H9 (cell line): Measurements from ENCODE around the gene GPC6. TPM values are rescaled to one million over a fixed set of nuclear protein-coding genes. Genes with fewer than 3 reads are reported as not detected.

Experiments used
- DNase-seq: peaks from one replicate; pipeline ENCODE4 v3.0.0-alpha.2; 2017
- H2AFZ ChIP-seq: one replicate; pipeline ENCODE4 v1.6.1; 2013; ENCODE audit warnings: mild to moderate bottlenecking, low read length, control low read depth, moderate library complexity
- H2AK5ac ChIP-seq: 2 replicates; pipeline ENCODE4 v1.6.1; 2013; ENCODE audit warnings: low read length, control low read depth, mixed read lengths; ENCODE audit not compliant: insufficient read length
- H2BK120ac ChIP-seq: one replicate; pipeline ENCODE4 v1.6.1; 2013; ENCODE audit warnings: low read depth, mild to moderate bottlenecking, low read length, control low read depth, inconsistent platforms; ENCODE audit not compliant: poor library complexity, severe bottlenecking
- H2BK12ac ChIP-seq: 2 replicates; pipeline ENCODE4 v1.6.1; 2013; ENCODE audit warnings: low read length, control low read depth, mixed read lengths, low read depth; ENCODE audit not compliant: insufficient read length
- H2BK15ac ChIP-seq: 2 replicates; pipeline ENCODE4 v1.6.1; 2013; ENCODE audit warnings: low read depth, low read length, control low read depth
- H2BK20ac ChIP-seq: one replicate; pipeline ENCODE4 v1.6.1; 2013; ENCODE audit warnings: low read depth, mild to moderate bottlenecking, low read length, control low read depth, inconsistent platforms; ENCODE audit not compliant: poor library complexity, severe bottlenecking
- H2BK5ac ChIP-seq: 2 replicates; pipeline ENCODE4 v1.6.1; 2013; ENCODE audit warnings: low read length, control low read depth, mixed read lengths; ENCODE audit not compliant: insufficient read length
- H3K14ac ChIP-seq: 2 replicates; pipeline ENCODE4 v1.6.1; 2013; ENCODE audit warnings: low read length, control low read depth; ENCODE audit not compliant: insufficient read depth
- H3K18ac ChIP-seq: 2 replicates; pipeline ENCODE4 v1.6.1; 2013; ENCODE audit warnings: low read depth, mild to moderate bottlenecking, mixed read lengths, low read length, control low read depth; ENCODE audit not compliant: insufficient read length
- H3K23ac ChIP-seq: 2 replicates; pipeline ENCODE4 v1.6.1; 2013; ENCODE audit warnings: low read length, control low read depth, mixed read lengths, low read depth; ENCODE audit not compliant: insufficient read length
- H3K23me2 ChIP-seq: 2 replicates; pipeline ENCODE4 v1.6.1; 2013; ENCODE audit warnings: low read depth, mild to moderate bottlenecking, mixed read lengths, low read length, control low read depth; ENCODE audit not compliant: insufficient read length, poor library complexity, severe bottlenecking
- H3K27ac ChIP-seq: 2 replicates; pipeline ENCODE4 v1.5.1; 2013; ENCODE audit warnings: low read length, control low read depth, mixed read lengths, low read depth; ENCODE audit not compliant: insufficient read length
- H3K27me3 ChIP-seq: 2 replicates; pipeline ENCODE4 v1.6.1; 2013; ENCODE audit warnings: low read length, control low read depth, inconsistent platforms; ENCODE audit not compliant: insufficient read depth
- H3K4ac ChIP-seq: 2 replicates; pipeline ENCODE4 v1.6.1; 2013; ENCODE audit warnings: low read depth, mild to moderate bottlenecking, control low read depth, inconsistent platforms, low read length, moderate library complexity
- H3K4me1 ChIP-seq: 2 replicates; pipeline ENCODE4 v1.6.1; 2013; ENCODE audit warnings: low read length, control low read depth, inconsistent platforms; ENCODE audit not compliant: insufficient read depth
- H3K4me2 ChIP-seq: 2 replicates; pipeline ENCODE4 v1.6.1; 2013; ENCODE audit warnings: low read length, control low read depth, mixed read lengths; ENCODE audit not compliant: insufficient read length, insufficient read depth
- H3K56ac ChIP-seq: 2 replicates; pipeline ENCODE4 v1.6.1; 2013; ENCODE audit warnings: low read depth, mild to moderate bottlenecking, mixed read lengths, low read length, control low read depth; ENCODE audit not compliant: insufficient read length
- H3K79me1 ChIP-seq: 2 replicates; pipeline ENCODE4 v1.6.1; 2013; ENCODE audit warnings: low read depth, mild to moderate bottlenecking, moderate library complexity, low read length, control low read depth, inconsistent platforms; ENCODE audit not compliant: insufficient read depth, poor library complexity, severe bottlenecking
- H3K79me2 ChIP-seq: 2 replicates; pipeline ENCODE4 v1.6.1; 2013; ENCODE audit warnings: low read length, control low read depth, inconsistent platforms; ENCODE audit not compliant: insufficient read depth
- H3K9ac ChIP-seq: 2 replicates; pipeline ENCODE4 v1.6.1; 2013; ENCODE audit warnings: low read length, control low read depth, mixed read lengths; ENCODE audit not compliant: insufficient read length; ENCODE audit errors: extremely low read depth
- H3K9me3 ChIP-seq: one replicate; pipeline ENCODE4 v1.6.1; 2013; ENCODE audit warnings: low read depth, low read length, inconsistent platforms; ENCODE audit not compliant: control insufficient read depth
- H3T11ph ChIP-seq: one replicate; pipeline ENCODE4 v1.6.1; 2013; ENCODE audit warnings: mild to moderate bottlenecking, low read length, control low read depth, inconsistent platforms
- H4K20me1 ChIP-seq: one replicate; pipeline ENCODE4 v1.6.1; 2013; ENCODE audit not compliant: control insufficient read depth, insufficient read length, insufficient read depth
- H4K5ac ChIP-seq: 2 replicates; pipeline ENCODE4 v1.6.1; 2013; ENCODE audit warnings: low read depth, mild to moderate bottlenecking, mixed read lengths, low read length, control low read depth; ENCODE audit not compliant: insufficient read length
- H4K8ac ChIP-seq: replicated peaks from 2 replicates; pipeline ENCODE4 v1.6.1; 2013; ENCODE audit warnings: low read length, control low read depth, mixed read lengths, low read depth; ENCODE audit not compliant: insufficient read length
- H4K91ac ChIP-seq: 2 replicates; pipeline ENCODE4 v1.6.1; 2013; ENCODE audit warnings: low read depth, mild to moderate bottlenecking, moderate library complexity, mixed read lengths, low read length, control low read depth; ENCODE audit not compliant: insufficient read length
- H3K27ac Mint-ChIP-seq, 3 experiments: 2 replicates in 2 of 3; 3 replicates in 1 of 3; pipeline ENCODE4 v1.8.0; 2020 to 2021; ENCODE audit warnings: mixed read lengths in 3 of 3, mild to moderate bottlenecking in 1 of 3, moderate library complexity in 1 of 3
- H3K27me3 Mint-ChIP-seq: 2 replicates; pipeline ENCODE4 v1.8.0; 2021; ENCODE audit warnings: low read depth, mild to moderate bottlenecking, moderate library complexity, mixed read lengths
- H3K36me3 Mint-ChIP-seq, 3 experiments: 2 replicates in 2 of 3; 3 replicates in 1 of 3; pipeline ENCODE4 v1.8.0; 2020 to 2021; ENCODE audit warnings: low read depth in 3 of 3, mixed read lengths in 3 of 3; ENCODE audit not compliant: insufficient read depth in 1 of 3
- H3K4me1 Mint-ChIP-seq, 2 experiments: 2 replicates each; pipeline ENCODE4 v1.8.0; 2020; ENCODE audit warnings: mixed read lengths in 2 of 2
- H3K4me3 Mint-ChIP-seq, 2 experiments: 2 replicates in 1 of 2; 3 replicates in 1 of 2; pipeline ENCODE4 v1.8.0; 2020 to 2021; ENCODE audit warnings: mild to moderate bottlenecking in 2 of 2, mixed read lengths in 2 of 2, moderate library complexity in 1 of 2
- H3K9me3 Mint-ChIP-seq, 2 experiments: 2 replicates in 1 of 2; 3 replicates in 1 of 2; pipeline ENCODE4 v1.8.0; 2020; ENCODE audit warnings: mild to moderate bottlenecking in 2 of 2, mixed read lengths in 2 of 2, moderate library complexity in 1 of 2
- CTCF ChIP-seq: fragments of 200-600 bp; sonication (generic); conservative IDR thresholded peaks from 3 replicates; pipeline ENCODE4 v1.8.0; 2021; ENCODE audit warnings: antibody characterized with exemption, mild to moderate bottlenecking
- WGBS: extraction: QIAGEN DNeasy Blood & Tissue Kit; methylation state at CpG from one replicate; pipeline ENCODE4 v1.1.7; 2013; ENCODE audit warnings: missing lambda C conversion rate, low lambda C conversion rate, mixed read lengths; ENCODE audit not compliant: insufficient read length; ENCODE audit errors: extremely low coverage; 5-methylcytosine and 5-hydroxymethylcytosine counted together
- total RNA-seq: library from RNA; stranded (reverse); gene quantifications from 2 replicates; pipeline ENCODE4 v1.2.1, GENCODE V29; 2021

GPC6 gene
- total RNA-seq, 1 experiment from 2014 or later = 15.6 TPM

GRCh38 chr13:93769101-93769500, 542.5 kb downstream of the GPC6 start:
- Histone ChIP-seq H4K20me1 (no peaks in the 10 kb centered on the region), H2AFZ (no peak overlapping the region), H3K27ac (no peak overlapping the region), H3K79me2 (no peaks in the 10 kb centered on the region), H3K14ac (no peak overlapping the region), H3K23ac (no peak overlapping the region), H3K79me1 (no peaks in the 10 kb centered on the region), H3K4me1 (no peaks in the 10 kb centered on the region), H3K9ac (no peak overlapping the region), H2BK120ac (no peak overlapping the region), H2BK15ac (no peak overlapping the region), H3K23me2 (no peaks in the 10 kb centered on the region), H3K56ac (no peak overlapping the region), H3K9me3 (no peaks in the 10 kb centered on the region), H3K27me3 (no peaks in the 10 kb centered on the region), H2BK20ac (no peak overlapping the region), H4K8ac (no peak overlapping the region), H2BK5ac (no peak overlapping the region), H2BK12ac (no peak overlapping the region), H3K4me2 (no peak overlapping the region), H2AK5ac (no peak overlapping the region), H4K5ac (no peak overlapping the region), H4K91ac (no peak overlapping the region), H3K4ac (no peak overlapping the region), H3K18ac (no peak overlapping the region), H3T11ph (no peak overlapping the region)
- Mint-ChIP-seq H3K9me3 (no peaks in the 10 kb centered on the region; a peak in 1 of 5 replicates), H3K4me3 (no peak overlapping the region), H3K27ac (0 out of 7 replicates have a peak overlapping the region, but pooled peaks of 1 of the 3 experiments have one; percentile 14), H3K36me3 (peaks cover 0 to 4% (median 0%) of the 10 kb centered on the region in 3 experiments; a peak in 1 of 7 replicates), H3K4me1 (peaks cover 21% of the 10 kb centered on the region in 2 experiments), H3K27me3 (no peaks in the 10 kb centered on the region)
- TF ChIP-seq CTCF = no peak
- no peak for DNase-seq
- no CpG with 5 or more reads among the region's 3 CpGs for WGBS
